ENCODE data around the gene GPSM1.

- TF ChIP-seq, protein P1, sequence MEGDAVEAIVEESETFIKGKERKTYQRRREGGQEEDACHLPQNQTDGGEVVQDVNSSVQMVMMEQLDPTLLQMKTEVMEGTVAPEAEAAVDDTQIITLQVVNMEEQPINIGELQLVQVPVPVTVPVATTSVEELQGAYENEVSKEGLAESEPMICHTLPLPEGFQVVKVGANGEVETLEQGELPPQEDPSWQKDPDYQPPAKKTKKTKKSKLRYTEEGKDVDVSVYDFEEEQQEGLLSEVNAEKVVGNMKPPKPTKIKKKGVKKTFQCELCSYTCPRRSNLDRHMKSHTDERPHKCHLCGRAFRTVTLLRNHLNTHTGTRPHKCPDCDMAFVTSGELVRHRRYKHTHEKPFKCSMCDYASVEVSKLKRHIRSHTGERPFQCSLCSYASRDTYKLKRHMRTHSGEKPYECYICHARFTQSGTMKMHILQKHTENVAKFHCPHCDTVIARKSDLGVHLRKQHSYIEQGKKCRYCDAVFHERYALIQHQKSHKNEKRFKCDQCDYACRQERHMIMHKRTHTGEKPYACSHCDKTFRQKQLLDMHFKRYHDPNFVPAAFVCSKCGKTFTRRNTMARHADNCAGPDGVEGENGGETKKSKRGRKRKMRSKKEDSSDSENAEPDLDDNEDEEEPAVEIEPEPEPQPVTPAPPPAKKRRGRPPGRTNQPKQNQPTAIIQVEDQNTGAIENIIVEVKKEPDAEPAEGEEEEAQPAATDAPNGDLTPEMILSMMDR (IDR thresholded peaks at IDR 0.05) = no peak
- TF ChIP-seq EZH2 (IDR thresholded peaks at IDR 0.05; ENCODE audit: borderline replicate concordance, insufficient read depth, low read depth, low read length, poor library complexity, severe bottlenecking) = no peak
Observed at GRCh38 chr9:136374183-136374575, 46.8 kb downstream of the GPSM1 start.

Measured in B cell (primary cell).